ENCODE measurements around the gene KCNQ5. TPM values are rescaled to one million over a fixed set of nuclear protein-coding genes. Genes with fewer than 3 reads are reported as not detected.

The KCNQ5 gene
- total and polyA plus RNA-seq, 10 of the 15 experiments (the other 5 are each of a cell fraction or from before 2014, with no cell fraction given), result 0.60 to 16.2 (median 3.2) TPM

DNA sequence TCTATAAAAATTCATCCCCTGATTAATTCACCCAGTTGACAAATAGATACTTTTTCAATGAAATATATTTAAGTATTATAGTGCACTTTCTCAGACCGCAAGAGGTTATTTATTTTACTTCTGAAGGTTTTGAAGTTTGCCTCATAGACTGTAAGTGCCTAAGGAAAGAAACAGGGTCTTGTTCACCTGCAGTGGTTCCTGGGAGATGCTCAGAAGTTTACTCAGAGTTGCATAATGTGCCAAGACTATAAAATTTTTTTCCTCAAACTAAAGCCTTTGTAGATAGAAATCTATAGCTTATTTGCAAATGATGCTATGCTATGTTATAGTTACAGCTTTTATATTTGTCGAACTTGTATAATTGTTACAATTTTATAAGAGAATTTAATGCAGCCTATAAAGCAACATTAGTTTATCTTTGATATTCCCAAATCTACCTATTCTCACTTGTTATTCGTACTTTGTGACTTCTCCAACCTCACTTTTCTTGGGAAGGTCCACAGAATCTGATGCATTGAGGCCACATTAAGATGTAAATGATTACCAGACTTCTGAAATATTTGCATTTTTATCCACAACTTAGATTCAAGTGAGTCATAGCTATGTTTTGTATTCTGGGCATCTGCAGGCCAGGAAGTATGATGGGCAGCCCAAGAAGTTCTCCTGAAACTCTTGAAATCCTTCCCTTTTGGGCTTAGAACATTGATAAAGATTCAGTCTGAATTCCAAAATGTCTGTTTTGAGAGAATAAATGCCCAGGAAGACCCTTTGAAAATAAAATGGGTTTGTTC lies 35.7 kb downstream of the KCNQ5 start:
- Histone ChIP-seq H4K20me1 (ENCODE audit: control insufficient read depth, insufficient read depth) (no peaks in the 10 kb centered on the region), H3K9me3 (replicated peaks; ENCODE audit: control insufficient read depth, insufficient read depth, low read length) (no peaks in the 10 kb centered on the region), H3K4me3 (no peak overlapping the region), H3K9ac (ENCODE audit: control insufficient read depth, insufficient read depth, low read length) (no peak overlapping the region), H3K4me1 (ENCODE audit: control insufficient read depth, insufficient read depth, low read length) (peaks cover 13% of the 10 kb centered on the region), H3K36me3 (ENCODE audit: control insufficient read depth in 2 of 2, insufficient read depth in 2 of 2, low read length in 1 of 2) (no peaks in the 10 kb centered on the region), H3K4me2 (ENCODE audit: control insufficient read depth, insufficient read depth) (no peak overlapping the region), H3K27me3 (replicated peaks in 1 of 2; ENCODE audit: control insufficient read depth in 2 of 2, insufficient read depth in 2 of 2, low read length in 1 of 2) (no peaks in the 10 kb centered on the region), H2AFZ (ENCODE audit: control insufficient read depth, low read depth, low read length) (no peak overlapping the region), H3K79me2 (ENCODE audit: control insufficient read depth, insufficient read depth, low read length) (peaks cover 20% of the 10 kb centered on the region), H3K27ac (ENCODE audit: control insufficient read depth, insufficient read depth) (no peak overlapping the region)
- no peak for ATAC-seq
- WGBS (ENCODE audit: insufficient coverage, insufficient replicate concordance, low lambda C conversion rate, missing lambda C conversion rate), result 92% methylated on average over 3 of the region's 3 CpGs
- ChIA-PET RAD21 (ENCODE audit: unreplicated experiment) (interaction anchor here (1.3 kb wide), 1 partner anchor 41 kb away, joined by 4 read pairs; no protein-coding TSS in a partner anchor), CTCF (interaction anchor here (1.2 kb wide), 1 partner anchor 23 kb away, joined by 3 read pairs; no protein-coding TSS in a partner anchor), SMC1A (ENCODE audit: uncharacterized antibody, unreplicated experiment) (interaction anchor here (1.0 to 3.2 kb wide), 6 partner anchors 19 to 32 kb away, joined by 3 to 10 read pairs (median 4); no protein-coding TSS in a partner anchor), POLR2A (no interaction called here)
- intact Hi-C loops (cut with micrococcal nuclease; ENCODE audit: unreplicated experiment) (no loop called here), in situ Hi-C loops (cut with MboI) (no loop called here)
- TF ChIP-seq ZNF274 (IDR thresholded peaks at IDR 0.05; ENCODE audit: insufficient read depth, insufficient read length), result no peak
- no TSS peak for BruUV-seq (replicated peaks)
- no peak for DNase-seq (ENCODE audit: low read depth, low spot score)
- FAIRE-seq, result no peak

DNA sequence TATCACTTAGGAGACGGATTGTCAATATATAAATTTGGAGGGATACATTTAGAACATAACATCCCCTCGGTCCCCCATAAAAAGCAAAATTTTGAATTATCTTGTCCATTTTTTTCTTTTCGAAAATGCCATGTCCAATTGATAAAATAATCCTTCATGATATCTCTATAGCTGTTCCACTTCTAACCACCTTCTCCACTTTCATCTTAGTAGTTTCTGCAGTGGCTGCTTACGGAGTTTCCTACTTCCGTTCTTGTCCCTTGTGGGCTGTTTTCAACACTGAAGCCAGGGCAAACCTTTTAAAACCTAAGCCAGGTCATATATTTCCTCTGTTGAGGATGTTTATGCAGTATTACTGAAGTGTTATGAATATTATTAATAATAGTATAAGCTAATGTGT lies 37.9 kb downstream of the KCNQ5 start:
- no peak for TF ChIP-seq ZZZ3 (IDR thresholded peaks at IDR 0.05; ENCODE audit: control insufficient read depth, insufficient read length, low read depth)
- TF ChIP-seq, protein P1, sequence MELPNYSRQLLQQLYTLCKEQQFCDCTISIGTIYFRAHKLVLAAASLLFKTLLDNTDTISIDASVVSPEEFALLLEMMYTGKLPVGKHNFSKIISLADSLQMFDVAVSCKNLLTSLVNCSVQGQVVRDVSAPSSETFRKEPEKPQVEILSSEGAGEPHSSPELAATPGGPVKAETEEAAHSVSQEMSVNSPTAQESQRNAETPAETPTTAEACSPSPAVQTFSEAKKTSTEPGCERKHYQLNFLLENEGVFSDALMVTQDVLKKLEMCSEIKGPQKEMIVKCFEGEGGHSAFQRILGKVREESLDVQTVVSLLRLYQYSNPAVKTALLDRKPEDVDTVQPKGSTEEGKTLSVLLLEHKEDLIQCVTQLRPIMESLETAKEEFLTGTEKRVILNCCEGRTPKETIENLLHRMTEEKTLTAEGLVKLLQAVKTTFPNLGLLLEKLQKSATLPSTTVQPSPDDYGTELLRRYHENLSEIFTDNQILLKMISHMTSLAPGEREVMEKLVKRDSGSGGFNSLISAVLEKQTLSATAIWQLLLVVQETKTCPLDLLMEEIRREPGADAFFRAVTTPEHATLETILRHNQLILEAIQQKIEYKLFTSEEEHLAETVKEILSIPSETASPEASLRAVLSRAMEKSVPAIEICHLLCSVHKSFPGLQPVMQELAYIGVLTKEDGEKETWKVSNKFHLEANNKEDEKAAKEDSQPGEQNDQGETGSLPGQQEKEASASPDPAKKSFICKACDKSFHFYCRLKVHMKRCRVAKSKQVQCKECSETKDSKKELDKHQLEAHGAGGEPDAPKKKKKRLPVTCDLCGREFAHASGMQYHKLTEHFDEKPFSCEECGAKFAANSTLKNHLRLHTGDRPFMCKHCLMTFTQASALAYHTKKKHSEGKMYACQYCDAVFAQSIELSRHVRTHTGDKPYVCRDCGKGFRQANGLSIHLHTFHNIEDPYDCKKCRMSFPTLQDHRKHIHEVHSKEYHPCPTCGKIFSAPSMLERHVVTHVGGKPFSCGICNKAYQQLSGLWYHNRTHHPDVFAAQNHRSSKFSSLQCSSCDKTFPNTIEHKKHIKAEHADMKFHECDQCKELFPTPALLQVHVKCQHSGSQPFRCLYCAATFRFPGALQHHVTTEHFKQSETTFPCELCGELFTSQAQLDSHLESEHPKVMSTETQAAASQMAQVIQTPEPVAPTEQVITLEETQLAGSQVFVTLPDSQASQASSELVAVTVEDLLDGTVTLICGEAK (IDR thresholded peaks at IDR 0.05; ENCODE audit: borderline replicate concordance), result no peak
- TF ChIP-seq KAT2A (conservative IDR thresholded peaks at IDR 0.05; ENCODE audit: control insufficient read depth, low read depth, low read length), result no peak
- TF ChIP-seq, protein P2, sequence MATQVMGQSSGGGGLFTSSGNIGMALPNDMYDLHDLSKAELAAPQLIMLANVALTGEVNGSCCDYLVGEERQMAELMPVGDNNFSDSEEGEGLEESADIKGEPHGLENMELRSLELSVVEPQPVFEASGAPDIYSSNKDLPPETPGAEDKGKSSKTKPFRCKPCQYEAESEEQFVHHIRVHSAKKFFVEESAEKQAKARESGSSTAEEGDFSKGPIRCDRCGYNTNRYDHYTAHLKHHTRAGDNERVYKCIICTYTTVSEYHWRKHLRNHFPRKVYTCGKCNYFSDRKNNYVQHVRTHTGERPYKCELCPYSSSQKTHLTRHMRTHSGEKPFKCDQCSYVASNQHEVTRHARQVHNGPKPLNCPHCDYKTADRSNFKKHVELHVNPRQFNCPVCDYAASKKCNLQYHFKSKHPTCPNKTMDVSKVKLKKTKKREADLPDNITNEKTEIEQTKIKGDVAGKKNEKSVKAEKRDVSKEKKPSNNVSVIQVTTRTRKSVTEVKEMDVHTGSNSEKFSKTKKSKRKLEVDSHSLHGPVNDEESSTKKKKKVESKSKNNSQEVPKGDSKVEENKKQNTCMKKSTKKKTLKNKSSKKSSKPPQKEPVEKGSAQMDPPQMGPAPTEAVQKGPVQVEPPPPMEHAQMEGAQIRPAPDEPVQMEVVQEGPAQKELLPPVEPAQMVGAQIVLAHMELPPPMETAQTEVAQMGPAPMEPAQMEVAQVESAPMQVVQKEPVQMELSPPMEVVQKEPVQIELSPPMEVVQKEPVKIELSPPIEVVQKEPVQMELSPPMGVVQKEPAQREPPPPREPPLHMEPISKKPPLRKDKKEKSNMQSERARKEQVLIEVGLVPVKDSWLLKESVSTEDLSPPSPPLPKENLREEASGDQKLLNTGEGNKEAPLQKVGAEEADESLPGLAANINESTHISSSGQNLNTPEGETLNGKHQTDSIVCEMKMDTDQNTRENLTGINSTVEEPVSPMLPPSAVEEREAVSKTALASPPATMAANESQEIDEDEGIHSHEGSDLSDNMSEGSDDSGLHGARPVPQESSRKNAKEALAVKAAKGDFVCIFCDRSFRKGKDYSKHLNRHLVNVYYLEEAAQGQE (IDR thresholded peaks at IDR 0.05; ENCODE audit: low read depth, low read length), result no peak
- FAIRE-seq (no peak), DNase-seq (ENCODE audit: low read depth, low spot score) (no peak), ATAC-seq (no peak)
- RAD21 ChIA-PET (ENCODE audit: unreplicated experiment), result no interaction called here
- Histone ChIP-seq H3K79me2 (ENCODE audit: control insufficient read depth, insufficient read depth, low read length) (peaks cover 9% of the 10 kb centered on the region), H3K27ac (ENCODE audit: control insufficient read depth, insufficient read depth) (no peak overlapping the region), H3K27me3 (replicated peaks in 1 of 2; ENCODE audit: control insufficient read depth in 2 of 2, insufficient read depth in 2 of 2, low read length in 1 of 2) (no peaks in the 10 kb centered on the region), H2AFZ (ENCODE audit: control insufficient read depth, low read depth, low read length) (no peak overlapping the region), H3K36me3 (ENCODE audit: control insufficient read depth in 2 of 2, insufficient read depth in 2 of 2, low read length in 1 of 2) (no peaks in the 10 kb centered on the region), H3K4me1 (ENCODE audit: control insufficient read depth, insufficient read depth, low read length) (no peaks in the 10 kb centered on the region), H3K9me3 (replicated peaks; ENCODE audit: control insufficient read depth, insufficient read depth, low read length) (no peaks in the 10 kb centered on the region), H3K9ac (ENCODE audit: control insufficient read depth, insufficient read depth, low read length) (no peak overlapping the region), H3K4me3 (no peak overlapping the region), H3K4me2 (ENCODE audit: control insufficient read depth, insufficient read depth) (no peak overlapping the region), H4K20me1 (ENCODE audit: control insufficient read depth, insufficient read depth) (no peaks in the 10 kb centered on the region)
- WGBS (ENCODE audit: insufficient coverage, insufficient replicate concordance, low lambda C conversion rate, missing lambda C conversion rate), result 97% methylated on average over 5 of the region's 5 CpGs
- intact Hi-C loops (cut with micrococcal nuclease; ENCODE audit: unreplicated experiment), result no loop called here
- in situ Hi-C loops (cut with MboI), result no loop called here
- CTCF ChIA-PET, result interaction anchor here (0.8 to 0.9 kb wide), 2 partner anchors 11 to 470 kb away, joined by 3 read pairs; no protein-coding TSS in a partner anchor
- BruUV-seq (replicated peaks), result no TSS peak
- POLR2A ChIA-PET, result interaction anchor here (1.0 kb wide), 1 partner anchor 10 kb away, joined by 4 read pairs; no protein-coding TSS in a partner anchor
- SMC1A ChIA-PET (ENCODE audit: uncharacterized antibody, unreplicated experiment), result interaction anchor here (0.7 to 2.9 kb wide), 9 partner anchors 10 to 572 kb away, joined by 3 to 12 read pairs (median 4); no protein-coding TSS in a partner anchor

Measured in GM12878 (cell line).